Right atrium auricular region (tissue), 2 donors: ENCODE data around the gene PNPLA2. TPM values are rescaled to one million over a fixed set of nuclear protein-coding genes. Genes with fewer than 3 reads are reported as not detected.

Experiments
- DNase-seq: peaks from one replicate; pipeline ENCODE4 v3.0.0-alpha.2; 2019; ENCODE audit warnings: low spot score
- H3K27ac ChIP-seq, 2 donors: fragments of 200-600 bp; sonication (generic); 1 replicate in 1 of 2; 2 replicates in 1 of 2; pipeline ENCODE4 v1.5.1; 2016 to 2019
- H3K27me3 ChIP-seq, 2 donors: fragments of 200-600 bp; sonication (generic); one replicate each; pipeline versions ENCODE4 v1.5.1 to v1.6.0; 2017 to 2019
- H3K36me3 ChIP-seq: fragments of 200-600 bp; sonication (generic); one replicate; pipeline ENCODE4 v1.5.1; 2016
- H3K4me1 ChIP-seq, 2 donors: fragments of 200-600 bp; sonication (generic); one replicate each; pipeline versions ENCODE4 v1.5.1 to v1.6.0; 2017 to 2019
- H3K4me3 ChIP-seq, 2 donors: fragments of 200-600 bp; sonication (generic); 1 replicate in 1 of 2; 2 replicates in 1 of 2; pipeline ENCODE4 v1.5.1; 2017 to 2019; ENCODE audit warnings: mild to moderate bottlenecking in 1 of 2, moderate library complexity in 1 of 2
- H3K9me3 ChIP-seq, 2 donors: fragments of 200-600 bp; sonication (generic); one replicate each; pipeline ENCODE4 v1.5.1; 2019
- total RNA-seq, 2 donors: library from RNA; depleted of rRNA; stranded (reverse); fragments of >200 nt; gene quantifications; one replicate each; pipeline ENCODE4 v1.1.0, GENCODE V29; 2016
- TF ChIP-seq, protein P1 (sequence below), 2 donors: fragments of 200-600 bp; sonication (generic); IDR thresholded peaks; one replicate each; pipeline ENCODE4 v1.5.1; 2019; ENCODE audit warnings: antibody characterized with exemption in 2 of 2

The PNPLA2 gene
- total RNA-seq, 2 donors from 2014 or later = 94.4 to 123 TPM

DNA sequence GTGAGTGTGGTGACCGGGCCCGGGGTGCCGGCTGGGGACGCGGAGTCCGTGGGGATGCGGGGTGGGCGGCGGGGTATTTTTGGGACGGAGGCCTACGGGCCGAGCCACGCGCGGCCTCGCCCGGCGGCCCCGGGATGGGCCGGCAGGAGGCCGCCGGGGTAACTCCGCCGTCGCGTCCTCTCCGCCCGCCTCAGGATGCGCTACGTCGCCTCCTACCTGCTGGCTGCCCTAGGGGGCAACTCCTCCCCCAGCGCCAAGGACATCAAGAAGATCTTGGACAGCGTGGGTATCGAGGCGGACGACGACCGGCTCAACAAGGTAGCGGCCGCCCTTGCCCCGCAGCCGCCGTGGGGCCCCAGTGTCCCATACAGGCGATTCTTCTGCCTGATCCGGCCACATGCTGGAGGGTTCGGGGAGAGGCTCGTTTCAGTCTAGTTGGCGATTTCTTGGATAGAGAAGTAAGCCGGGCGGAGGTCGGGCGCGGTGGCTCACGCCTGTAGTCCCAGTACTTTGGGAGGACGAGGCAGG is 8.6 kb upstream of the PNPLA2 start:
- no peaks in the 10 kb centered on the region for H3K27me3 ChIP-seq
- TF ChIP-seq, protein P1, sequence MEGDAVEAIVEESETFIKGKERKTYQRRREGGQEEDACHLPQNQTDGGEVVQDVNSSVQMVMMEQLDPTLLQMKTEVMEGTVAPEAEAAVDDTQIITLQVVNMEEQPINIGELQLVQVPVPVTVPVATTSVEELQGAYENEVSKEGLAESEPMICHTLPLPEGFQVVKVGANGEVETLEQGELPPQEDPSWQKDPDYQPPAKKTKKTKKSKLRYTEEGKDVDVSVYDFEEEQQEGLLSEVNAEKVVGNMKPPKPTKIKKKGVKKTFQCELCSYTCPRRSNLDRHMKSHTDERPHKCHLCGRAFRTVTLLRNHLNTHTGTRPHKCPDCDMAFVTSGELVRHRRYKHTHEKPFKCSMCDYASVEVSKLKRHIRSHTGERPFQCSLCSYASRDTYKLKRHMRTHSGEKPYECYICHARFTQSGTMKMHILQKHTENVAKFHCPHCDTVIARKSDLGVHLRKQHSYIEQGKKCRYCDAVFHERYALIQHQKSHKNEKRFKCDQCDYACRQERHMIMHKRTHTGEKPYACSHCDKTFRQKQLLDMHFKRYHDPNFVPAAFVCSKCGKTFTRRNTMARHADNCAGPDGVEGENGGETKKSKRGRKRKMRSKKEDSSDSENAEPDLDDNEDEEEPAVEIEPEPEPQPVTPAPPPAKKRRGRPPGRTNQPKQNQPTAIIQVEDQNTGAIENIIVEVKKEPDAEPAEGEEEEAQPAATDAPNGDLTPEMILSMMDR (IDR thresholded peaks at IDR 0.05) = no peak
- peaks cover 30% of the 10 kb centered on the region for H3K36me3 ChIP-seq
- H3K4me1 ChIP-seq = peaks cover 0 to 39% of the 10 kb centered on the region in 2 donors
- H3K4me3 ChIP-seq = peak overlapping the region; percentile 93 to 99
- H3K9me3 ChIP-seq = no peaks in the 10 kb centered on the region
- no peak for DNase-seq
- H3K27ac ChIP-seq = peak overlapping the region; percentile 97 to 99

DNA sequence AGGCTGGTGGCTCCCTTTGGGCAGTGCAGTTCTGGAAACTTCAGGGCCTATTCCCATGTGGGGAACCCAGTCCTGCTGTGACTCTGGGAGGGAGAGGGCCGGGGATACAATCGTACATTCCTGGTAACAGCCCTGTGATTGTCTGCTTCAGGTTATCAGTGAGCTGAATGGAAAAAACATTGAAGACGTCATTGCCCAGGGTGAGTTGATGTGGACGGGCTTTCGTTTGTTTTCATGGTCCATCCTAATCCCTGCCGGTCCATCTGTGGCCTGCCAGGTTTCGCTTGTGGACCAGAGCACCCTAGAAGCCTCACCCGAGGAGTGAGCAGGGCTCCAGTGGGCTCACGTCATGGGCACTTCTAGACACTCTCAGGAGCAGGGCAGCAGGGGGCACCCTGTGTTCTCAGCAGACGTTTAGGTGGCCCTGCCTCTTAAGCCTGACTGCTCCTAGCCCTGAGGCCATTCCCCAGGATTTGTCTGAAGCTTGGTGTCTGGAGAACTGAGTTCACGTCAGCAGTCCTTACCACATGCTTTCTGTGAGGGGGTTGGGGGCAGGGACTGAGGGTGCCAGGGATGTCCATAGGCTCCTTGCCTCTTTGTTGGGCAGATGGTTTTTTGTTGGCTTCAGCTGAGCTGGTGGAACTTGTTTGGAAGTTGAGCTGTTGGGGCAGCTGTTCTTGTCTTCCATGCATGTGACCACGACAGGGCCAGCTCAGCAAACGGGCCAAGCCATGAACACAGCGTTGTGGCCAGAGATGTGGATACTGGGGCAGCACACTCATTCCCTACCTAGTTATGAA is 7.1 kb upstream of the PNPLA2 start:
- Histone ChIP-seq H3K4me3 (no peak overlapping the region), H3K36me3 (peaks cover 30% of the 10 kb centered on the region), H3K9me3 (no peaks in the 10 kb centered on the region), H3K4me1 (peaks cover 0 to 32% of the 10 kb centered on the region in 2 donors), H3K27me3 (no peaks in the 10 kb centered on the region), H3K27ac (no peak overlapping the region)
- DNase-seq = no peak
- TF ChIP-seq, protein P1 (IDR thresholded peaks at IDR 0.05) = no peak

- Histone ChIP-seq H3K27me3 (no peaks in the 10 kb centered on the region), H3K9me3 (no peaks in the 10 kb centered on the region), H3K4me3 (no peak overlapping the region), H3K4me1 (peaks cover 0 to 32% of the 10 kb centered on the region in 2 donors), H3K27ac (no peak overlapping the region), H3K36me3 (peaks cover 30% of the 10 kb centered on the region)
- DNase-seq = no peak
- TF ChIP-seq, protein P1 (IDR thresholded peaks at IDR 0.05) = no peak
Observed at GRCh38 chr11:812390-812789, 6.3 kb upstream of the PNPLA2 start.

GRCh38 chr11:813072-813455 is 5.7 kb upstream of the PNPLA2 start:
- peaks cover 30% of the 10 kb centered on the region for H3K36me3 ChIP-seq
- H3K9me3 ChIP-seq = no peaks in the 10 kb centered on the region
- no peak overlapping the region for H3K4me3 ChIP-seq
- TF ChIP-seq, protein P1 (IDR thresholded peaks at IDR 0.05) = no peak
- H3K27ac ChIP-seq = no peak overlapping the region
- no peaks in the 10 kb centered on the region for H3K27me3 ChIP-seq
- no peak for DNase-seq
- peaks cover 0 to 29% of the 10 kb centered on the region in 2 donors for H3K4me1 ChIP-seq

- peaks cover 30% of the 10 kb centered on the region for H3K36me3 ChIP-seq
- TF ChIP-seq, protein P1 (IDR thresholded peaks at IDR 0.05) = no peak
- H3K27me3 ChIP-seq = no peaks in the 10 kb centered on the region
- no peak overlapping the region for H3K4me3 ChIP-seq
- no peak for DNase-seq
- peaks cover 0 to 27% of the 10 kb centered on the region in 2 donors for H3K4me1 ChIP-seq
- no peaks in the 10 kb centered on the region for H3K9me3 ChIP-seq
- no peak overlapping the region for H3K27ac ChIP-seq
Observed at GRCh38 chr11:813456-814096, 5.1 kb upstream of the PNPLA2 start.
